ENCODE measurements around the gene IL12A.

DNA sequence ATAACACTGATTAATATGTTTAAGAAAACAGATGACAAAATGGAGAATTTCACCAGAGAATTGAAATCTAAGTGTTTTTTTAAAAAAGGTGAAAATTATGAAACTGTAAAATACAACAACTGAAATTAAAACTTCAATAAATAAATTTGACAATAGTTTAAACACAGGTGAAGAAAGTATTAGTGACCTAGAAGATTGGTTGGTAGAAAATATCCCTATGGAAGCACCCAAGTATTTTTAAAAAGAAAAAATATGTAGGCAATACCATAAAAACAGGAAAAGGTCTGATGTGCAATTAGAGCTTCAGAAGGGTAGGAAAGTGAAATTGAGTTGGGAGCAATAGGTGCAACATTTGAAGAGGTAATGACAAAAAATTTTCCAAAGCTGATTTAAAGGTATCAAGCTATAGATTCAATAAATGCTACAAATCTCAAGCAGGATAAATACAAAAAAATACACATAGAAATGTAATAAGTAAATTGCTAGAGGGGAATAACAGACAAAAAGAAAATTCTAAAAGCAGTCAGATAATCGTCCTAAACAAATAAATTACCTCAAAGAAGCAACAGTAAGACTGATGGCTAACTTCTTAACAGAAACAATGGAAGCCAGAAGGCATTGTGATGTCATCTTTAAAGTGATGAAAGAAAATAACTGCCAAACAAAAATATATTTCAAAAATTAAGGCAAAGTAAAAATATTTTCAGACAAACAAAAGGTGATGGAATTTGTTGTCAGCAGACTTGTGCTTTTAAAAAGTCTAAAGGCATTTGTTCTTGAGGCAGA lies 9.5 kb upstream of the IL12A start:
- no peak for TF ChIP-seq CTCF (IDR thresholded peaks at IDR 0.05)
- TF ChIP-seq POLR2A (IDR thresholded peaks at IDR 0.05) = no peak
- no peak for TF ChIP-seq POLR2AphosphoS5 (IDR thresholded peaks at IDR 0.05; ENCODE audit: insufficient read depth in 1 of 2, low read depth in 1 of 2)

Data from vagina (tissue), 2 donors.